ENCODE results near the gene SNHG17. TPM values are rescaled to one million over a fixed set of nuclear protein-coding genes. Genes with fewer than 3 reads are reported as not detected.

The SNHG17 gene
- total and polyA plus RNA-seq, 2 of the 4 experiments (the other 2 are of a cell fraction) = 5.4 to 38.2 TPM

GRCh38 chr20:38386004-38386403 lies 49.1 kb downstream of the SNHG17 start:
- POLR2A ChIA-PET (ENCODE audit: unreplicated experiment) = no interaction called here

More at GRCh38 chr20:38386004-38386403, 49.1 kb downstream of the SNHG17 start:
- no peak overlapping the region for H3K4me3 ChIP-seq (ENCODE audit: insufficient read depth, low read depth, low read length)
- H4K91ac ChIP-seq (ENCODE audit: insufficient read depth, low read depth, low read length) = no peak overlapping the region
- no peak overlapping the region for H3K4me2 ChIP-seq (ENCODE audit: low read depth, low read length)
- BruUV-seq (replicated peaks) = no TSS peak
- no peak overlapping the region for H2AK9ac ChIP-seq (replicated peaks; ENCODE audit: low read depth, low read length, poor library complexity)
- TF ChIP-seq CEBPB (IDR thresholded peaks at IDR 0.05; ENCODE audit: low read depth, low read length) (no peak), SMC3 (IDR thresholded peaks at IDR 0.05; ENCODE audit: low read depth, low read length) (no peak), RFX5 (IDR thresholded peaks at IDR 0.05; ENCODE audit: low read depth, low read length) (no peak), MXI1 (IDR thresholded peaks at IDR 0.05; ENCODE audit: borderline replicate concordance, low read depth, low read length) (no peak), USF2 (IDR thresholded peaks at IDR 0.05; ENCODE audit: low read depth, low read length) (no peak), FOS (IDR thresholded peaks at IDR 0.05; ENCODE audit: low read depth, low read length) (no peak), ELK1 (IDR thresholded peaks at IDR 0.05; ENCODE audit: borderline replicate concordance, low read depth, low read length) (no peak), NFE2L2 (IDR thresholded peaks at IDR 0.05; ENCODE audit: low read depth, low read length) (no peak), CHD1 (IDR thresholded peaks at IDR 0.05; ENCODE audit: low read depth, low read length) (no peak), CTCF (conservative IDR thresholded peaks at IDR 0.05; ENCODE audit: low read depth, low read length) (no peak), RCOR1 (IDR thresholded peaks at IDR 0.05; ENCODE audit: insufficient replicate concordance, low read length) (no peak), MAZ (IDR thresholded peaks at IDR 0.05; ENCODE audit: borderline replicate concordance, low read depth, low read length) (no peak), RAD21 (IDR thresholded peaks at IDR 0.05; ENCODE audit: low read length) (no peak), MAFK (IDR thresholded peaks at IDR 0.05; ENCODE audit: low read depth, low read length) (no peak)
- H3K56ac ChIP-seq (ENCODE audit: extremely low read depth, insufficient read depth, low read length) = no peak overlapping the region
- ATAC-seq (ENCODE audit: low read depth) (no peak), DNase-seq (no peak)
- peaks cover 43% of the 10 kb centered on the region for H3K27me3 ChIP-seq (ENCODE audit: control insufficient read depth, insufficient read depth, low read length)
- no peaks in the 10 kb centered on the region for H3K4me1 ChIP-seq (ENCODE audit: control insufficient read depth, insufficient read depth, low read length)
- H3K18ac ChIP-seq (ENCODE audit: low read depth, low read length) = no peak overlapping the region
- dilution Hi-C loops (cut with HindIII; ENCODE audit: low sequenced_read_pairs, unreplicated experiment) = no loop called here
- no peak overlapping the region for H4K5ac ChIP-seq (ENCODE audit: low read depth, low read length)
- H3K14ac ChIP-seq (replicated peaks; ENCODE audit: low read depth, low read length) = no peak overlapping the region
- H2BK120ac ChIP-seq (ENCODE audit: low read depth, low read length) = no peak overlapping the region
- no peak overlapping the region for H2BK15ac ChIP-seq (ENCODE audit: low read depth, low read length)
- no peaks in the 10 kb centered on the region for H3K9me1 ChIP-seq (ENCODE audit: insufficient read depth, low read length)
- no peak overlapping the region for H2AFZ ChIP-seq (replicated peaks; ENCODE audit: low read length, poor library complexity)
- no peak overlapping the region for H4K8ac ChIP-seq (ENCODE audit: low read depth in 2 of 2, low read length in 2 of 2)
- no peak overlapping the region for H2BK5ac ChIP-seq (ENCODE audit: low read depth, low read length, poor library complexity, severe bottlenecking)
- H3K79me1 ChIP-seq (ENCODE audit: low read depth in 1 of 2, low read length in 2 of 2) = no peaks in the 10 kb centered on the region
- H3K4ac ChIP-seq (ENCODE audit: low read depth, low read length) = no peak overlapping the region
- H3K27ac ChIP-seq (ENCODE audit: insufficient read depth, low read length) = no peak overlapping the region
- no peak overlapping the region for H3K23ac ChIP-seq (ENCODE audit: low read depth, low read length)
- H3K9ac ChIP-seq (ENCODE audit: low read depth, low read length) = no peak overlapping the region
- WGBS, 2 experiments (ENCODE audit: extremely low coverage in 2 of 2, insufficient read length in 1 of 2) = 67% methylated on average over 6 of the region's 8 CpGs; no CpG with 5 or more reads in 1 of the 2 experiments
- intact Hi-C loops (cut with micrococcal nuclease) = no loop called here
- no peak overlapping the region for H2AK5ac ChIP-seq (ENCODE audit: low read depth, low read length)
- H3K9me3 ChIP-seq (ENCODE audit: control insufficient read depth, insufficient read depth, low read length) = no peaks in the 10 kb centered on the region
- H2BK20ac ChIP-seq (ENCODE audit: low read depth, low read length) = no peak overlapping the region
- in situ Hi-C loops (cut with MboI; ENCODE audit: low sequenced_read_pairs) = loop anchor here (25.0 kb wide), 1 partner anchor 1124 kb away; the partner anchor contains the start of gene GHRH
- CTCF ChIA-PET = interaction anchor here (0.5 kb wide), 1 partner anchor 94 kb away, joined by 3 read pairs; no protein-coding TSS in a partner anchor
- H4K20me1 ChIP-seq (ENCODE audit: insufficient read depth, low read length) = no peaks in the 10 kb centered on the region
- H3K36me3 ChIP-seq (ENCODE audit: control insufficient read depth, insufficient read depth, low read length) = no peaks in the 10 kb centered on the region
